GM18873 (cell line): ENCODE measurements around the gene RNF138.
"Not testable (repeated sequence)": the region's sequence is repeated elsewhere in the genome, so short reads cannot be mapped to it uniquely, and the experiment has no call there.

Experiments used
- ATAC-seq: cut with Tn5 transposase; IDR thresholded peaks from one replicate; pipeline ENCODE4 v1.9.1; 2021; ENCODE audit warnings: mild to moderate bottlenecking, moderate library complexity, moderate number of reproducible peaks; ENCODE audit not compliant: unreplicated experiment, low FRiP score

The RNF138 gene

DNA sequence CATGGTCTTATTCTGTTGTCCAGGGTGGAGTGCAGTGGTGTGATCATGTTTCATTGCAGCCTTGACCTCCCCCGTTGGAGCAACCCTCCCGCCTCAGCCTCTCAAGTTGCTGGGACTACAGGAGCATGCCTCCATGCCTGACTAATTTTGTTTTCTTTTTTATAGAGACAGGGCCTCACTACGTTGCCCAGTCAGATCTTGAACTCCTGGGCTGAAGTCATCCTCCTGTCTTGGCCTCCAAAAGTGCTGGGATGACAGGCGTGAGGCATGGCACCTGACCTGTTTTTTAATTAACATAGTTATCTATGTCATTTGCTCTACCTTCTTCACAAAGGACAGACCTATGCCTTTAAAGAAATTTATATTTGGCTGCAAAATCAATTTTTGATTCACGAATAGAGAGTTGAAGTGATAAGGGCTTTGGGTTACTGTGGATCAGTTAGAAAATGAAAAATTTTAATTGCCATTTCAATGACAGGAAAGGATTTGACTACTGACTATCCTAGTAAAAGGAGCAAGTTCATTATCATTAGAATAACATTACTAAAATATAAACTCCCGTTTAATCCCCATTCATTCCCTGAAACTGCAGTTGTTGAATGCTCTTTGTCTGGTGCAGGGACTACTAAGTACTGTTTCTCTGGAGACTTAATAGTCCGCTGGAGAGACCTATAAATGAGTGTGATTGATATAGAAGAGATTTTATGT lies 3.7 kb downstream of the RNF138 start:
- no peak for ATAC-seq

DNA sequence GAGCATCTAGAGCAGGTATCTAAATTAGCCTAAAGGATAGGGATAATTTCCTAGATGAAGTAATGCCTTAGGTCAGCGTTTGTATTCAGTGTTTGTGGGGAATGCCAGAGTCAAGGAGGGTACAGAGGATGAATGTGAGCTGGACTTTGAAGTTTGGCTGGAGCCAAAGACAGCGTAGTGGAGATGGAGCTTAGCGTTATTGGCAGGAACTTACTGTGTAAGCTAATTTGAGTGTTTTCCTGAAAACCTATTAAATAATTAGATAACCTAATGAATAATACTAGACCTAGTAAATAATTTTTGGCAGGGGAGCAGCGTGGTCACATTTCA lies 4.2 kb downstream of the RNF138 start:
- ATAC-seq = no peak

DNA sequence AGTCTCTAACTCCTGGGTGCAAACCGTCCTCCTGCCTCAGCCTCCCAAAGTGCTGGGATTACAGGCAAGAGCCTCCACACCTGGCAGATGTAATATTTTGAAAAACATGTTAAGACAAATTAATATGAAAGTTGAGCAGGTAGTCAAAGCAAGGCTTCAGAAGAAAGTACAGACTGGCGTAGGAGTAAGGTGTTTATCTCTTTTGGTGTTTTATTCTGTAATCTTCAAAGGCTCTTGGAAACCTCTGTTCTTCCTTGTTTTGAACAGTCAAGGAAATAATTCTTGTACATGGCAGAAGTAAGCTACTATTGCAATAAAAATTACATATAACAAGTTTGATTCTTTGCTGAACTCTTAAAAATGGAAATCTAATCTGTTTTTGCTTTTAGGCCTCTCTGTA lies 5.3 kb downstream of the RNF138 start:
- ATAC-seq = no peak

DNA sequence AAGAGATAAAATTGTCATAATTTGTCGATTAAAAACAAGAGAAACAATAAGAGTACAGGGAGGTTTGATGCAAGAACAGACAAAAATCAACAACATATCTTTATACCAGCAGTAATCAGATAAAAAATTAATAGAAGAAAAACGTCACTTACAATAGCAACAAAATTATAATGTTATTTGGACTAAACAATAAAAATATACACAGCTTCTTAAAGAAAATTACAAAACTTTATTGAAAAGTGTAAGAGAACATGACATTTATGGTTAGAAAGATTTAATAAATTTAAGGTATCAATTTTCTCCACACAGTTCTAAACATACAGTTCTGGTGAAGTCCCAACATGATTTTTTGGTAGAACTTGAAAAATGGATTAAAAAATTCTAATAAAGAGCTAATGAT lies 12.8 kb downstream of the RNF138 start:
- no peak for ATAC-seq

DNA sequence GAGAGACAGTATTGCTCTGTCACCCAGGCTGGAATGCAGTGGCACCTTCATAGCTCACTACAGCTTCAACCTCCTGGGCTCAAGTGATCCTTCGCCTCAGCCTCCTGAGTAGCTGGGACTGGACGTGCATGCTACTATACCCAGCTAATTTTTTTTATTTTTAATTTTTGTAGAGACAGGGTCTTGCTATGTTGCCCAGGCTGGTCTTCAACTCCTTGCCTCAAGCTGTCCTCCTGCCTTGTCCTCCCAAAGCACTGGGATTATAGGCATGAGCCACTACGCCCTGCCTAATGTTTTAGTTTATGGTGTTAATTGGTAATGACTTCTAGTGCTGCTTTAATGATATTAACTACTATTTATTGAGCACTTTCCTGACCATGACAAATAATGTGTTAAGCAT lies 18.3 kb downstream of the RNF138 start:
- no peak for ATAC-seq

DNA sequence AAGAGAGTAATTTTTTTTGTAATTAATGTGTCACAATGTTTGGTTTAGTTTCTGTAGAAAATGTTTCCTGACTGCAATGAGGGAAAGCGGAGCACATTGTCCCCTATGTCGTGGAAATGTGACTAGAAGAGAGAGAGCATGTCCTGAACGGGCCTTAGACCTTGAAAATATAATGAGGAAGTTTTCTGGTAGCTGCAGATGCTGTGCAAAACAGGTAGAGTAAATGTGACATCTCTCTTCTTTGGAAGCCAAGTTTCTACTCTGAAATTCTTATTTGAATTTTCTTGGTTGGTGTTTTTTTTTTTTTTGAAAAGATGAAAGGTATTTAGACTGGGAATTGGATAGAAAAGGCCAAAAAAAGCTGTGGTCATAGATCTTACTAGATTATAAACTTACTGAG lies 20.0 kb downstream of the RNF138 start:
- ATAC-seq = no peak

DNA sequence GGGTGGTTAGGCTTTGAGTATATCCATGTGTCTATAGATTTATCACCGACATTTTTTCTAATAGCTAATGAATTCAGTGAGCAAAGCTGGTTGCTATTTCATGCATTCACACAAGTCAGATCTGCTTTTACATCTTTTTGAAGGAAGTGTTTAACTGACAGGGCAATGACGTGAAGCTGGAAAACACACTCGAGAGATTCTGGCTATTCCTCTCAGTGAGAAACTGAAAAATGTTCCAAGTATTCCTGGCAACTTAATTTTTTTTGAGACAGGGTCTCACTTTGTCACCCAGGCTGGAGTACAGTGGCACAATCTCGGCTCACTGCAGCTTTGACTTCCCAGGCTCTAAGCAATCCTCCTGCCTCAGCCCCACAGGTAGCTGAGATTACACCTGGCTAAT lies 21.2 kb downstream of the RNF138 start:
- no peak for ATAC-seq

DNA sequence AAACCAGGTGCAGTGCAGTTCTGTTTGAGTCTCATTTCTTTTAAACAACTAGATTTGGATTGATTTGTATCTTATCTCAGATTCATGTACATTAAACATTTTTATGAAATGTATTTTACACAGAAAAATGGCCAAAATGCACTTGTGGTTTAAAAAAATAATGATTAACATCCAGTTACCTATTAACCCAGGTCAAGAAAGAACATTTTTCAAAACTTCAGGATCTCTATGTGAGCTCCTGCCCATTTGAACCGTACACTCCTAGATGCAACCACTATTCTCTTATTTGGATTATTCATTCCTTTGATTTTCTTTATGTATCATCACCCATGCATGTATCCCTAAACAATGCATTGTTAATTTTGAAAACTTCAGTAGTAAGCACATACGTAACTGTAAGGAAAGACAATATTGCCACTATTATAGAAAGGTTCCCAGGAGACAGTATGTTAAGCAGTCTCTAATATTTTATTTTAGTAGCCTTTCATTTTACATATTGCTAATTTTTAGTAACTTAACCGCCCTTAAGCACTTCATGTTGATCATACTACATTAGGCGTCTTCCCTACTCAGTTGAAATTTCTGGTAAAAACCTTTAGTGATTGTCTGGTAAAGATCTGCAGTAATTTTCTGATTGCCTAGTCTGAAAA lies 22.7 kb downstream of the RNF138 start:
- no peak for ATAC-seq

DNA sequence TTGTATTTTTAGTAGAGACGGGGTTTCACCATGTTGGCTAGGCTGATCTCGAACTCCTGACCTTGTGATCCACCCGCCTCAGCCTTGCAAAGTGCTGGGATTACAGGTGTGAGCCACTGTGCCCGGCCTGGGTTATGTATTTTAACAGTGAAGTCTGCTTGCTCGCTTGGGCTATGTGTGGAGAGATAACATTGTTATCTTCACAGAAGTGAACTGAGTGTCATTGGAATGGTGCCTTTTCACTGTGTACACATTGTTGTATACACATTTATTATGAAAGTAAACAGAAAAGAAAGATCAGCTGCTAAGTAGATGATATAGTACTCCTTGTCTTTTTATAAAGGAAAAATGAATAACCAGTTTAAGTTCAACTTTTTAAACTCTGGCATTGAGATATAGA lies 30.4 kb downstream of the RNF138 start:
- ATAC-seq = no peak

DNA sequence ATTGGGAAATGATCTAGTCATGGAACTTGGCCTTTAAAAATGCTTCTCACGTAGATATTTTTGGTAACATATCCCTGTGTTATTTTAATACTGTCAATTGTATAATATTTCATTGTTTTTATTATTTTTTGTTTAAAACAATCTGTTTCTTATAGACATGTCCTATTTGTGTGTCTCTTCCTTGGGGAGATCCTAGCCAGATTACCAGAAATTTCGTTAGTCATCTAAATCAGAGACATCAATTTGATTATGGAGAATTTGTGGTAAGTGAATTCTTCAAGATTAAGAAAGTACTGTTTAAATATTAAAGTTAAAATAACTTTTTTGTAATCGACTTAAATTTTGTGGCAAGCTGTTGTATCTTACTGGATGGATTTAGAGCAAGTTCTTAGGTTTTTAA lies 34.9 kb downstream of the RNF138 start:
- ATAC-seq = no peak

DNA sequence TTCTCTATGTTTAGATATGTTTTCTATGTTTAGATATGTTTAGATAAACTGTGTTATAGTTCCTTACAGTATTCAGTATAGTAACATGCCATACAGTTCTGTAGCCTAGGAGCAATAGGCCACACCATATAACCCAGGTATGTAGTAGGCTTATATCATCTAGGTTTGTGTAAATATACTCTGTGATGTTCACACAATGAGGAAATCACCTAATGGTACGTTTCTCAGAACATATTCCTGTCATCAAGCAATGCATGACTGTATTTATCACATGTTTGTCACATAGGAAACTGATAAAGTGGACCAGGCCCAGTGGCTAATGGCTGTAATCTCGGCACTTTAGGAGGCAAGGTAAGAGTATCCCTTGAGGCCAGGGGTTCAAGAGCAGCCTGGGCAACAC lies 44.0 kb downstream of the RNF138 start:
- no peak for ATAC-seq

DNA sequence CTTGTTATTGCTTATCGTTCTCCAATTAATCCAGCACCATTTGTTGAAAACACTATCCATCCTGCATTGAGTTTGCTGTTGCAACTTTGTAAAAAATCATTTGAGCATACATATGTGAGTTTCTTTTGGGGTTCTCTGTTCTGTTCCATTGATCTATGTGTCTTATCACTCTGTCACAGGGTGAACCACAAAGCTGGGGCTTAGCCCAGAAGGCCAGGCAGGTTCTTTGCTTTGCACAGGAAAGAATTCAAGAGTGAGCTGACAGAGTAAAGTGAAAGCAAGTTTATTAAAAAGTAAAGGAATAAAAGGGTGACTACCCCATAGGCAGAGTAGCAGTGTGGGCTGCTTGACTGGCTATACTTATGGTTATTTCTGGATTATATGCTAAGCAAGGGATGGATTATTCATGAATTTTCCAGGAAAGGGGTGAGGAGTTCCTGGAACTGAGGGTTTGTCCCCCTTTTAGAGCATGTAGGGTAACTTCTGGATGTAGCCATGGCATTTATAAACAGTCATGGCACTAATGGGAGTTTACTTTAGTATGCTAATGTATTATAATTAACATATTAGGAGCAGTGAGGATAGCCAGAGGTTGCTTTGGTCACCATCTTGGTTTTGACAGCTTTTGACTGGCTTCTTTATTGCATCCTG lies 46.8 kb downstream of the RNF138 start:
- ATAC-seq = no peak

DNA sequence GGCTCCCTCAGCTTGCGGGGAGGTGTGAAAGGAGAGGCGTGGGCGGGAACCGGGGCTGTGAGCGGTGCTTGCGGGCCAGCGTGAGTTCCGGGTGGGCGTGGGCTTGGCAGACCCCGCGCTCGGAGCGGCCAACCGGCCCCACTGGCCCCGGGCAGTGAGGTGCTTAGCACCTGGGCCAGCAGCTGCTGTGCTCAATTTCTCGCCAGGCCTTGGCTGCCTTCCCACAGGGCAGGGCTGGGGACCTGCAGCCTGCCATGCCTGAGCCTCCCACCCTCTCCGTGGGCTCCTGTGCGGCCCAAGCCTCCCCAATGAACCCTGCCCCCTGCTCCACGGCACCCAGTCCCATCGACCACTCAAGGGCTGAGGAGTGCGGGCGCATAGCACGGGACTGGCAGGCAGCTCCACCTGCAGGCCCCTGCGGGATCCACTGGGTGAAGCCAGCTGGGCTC lies 48.2 kb downstream of the RNF138 start:
- ATAC-seq = no peak

DNA sequence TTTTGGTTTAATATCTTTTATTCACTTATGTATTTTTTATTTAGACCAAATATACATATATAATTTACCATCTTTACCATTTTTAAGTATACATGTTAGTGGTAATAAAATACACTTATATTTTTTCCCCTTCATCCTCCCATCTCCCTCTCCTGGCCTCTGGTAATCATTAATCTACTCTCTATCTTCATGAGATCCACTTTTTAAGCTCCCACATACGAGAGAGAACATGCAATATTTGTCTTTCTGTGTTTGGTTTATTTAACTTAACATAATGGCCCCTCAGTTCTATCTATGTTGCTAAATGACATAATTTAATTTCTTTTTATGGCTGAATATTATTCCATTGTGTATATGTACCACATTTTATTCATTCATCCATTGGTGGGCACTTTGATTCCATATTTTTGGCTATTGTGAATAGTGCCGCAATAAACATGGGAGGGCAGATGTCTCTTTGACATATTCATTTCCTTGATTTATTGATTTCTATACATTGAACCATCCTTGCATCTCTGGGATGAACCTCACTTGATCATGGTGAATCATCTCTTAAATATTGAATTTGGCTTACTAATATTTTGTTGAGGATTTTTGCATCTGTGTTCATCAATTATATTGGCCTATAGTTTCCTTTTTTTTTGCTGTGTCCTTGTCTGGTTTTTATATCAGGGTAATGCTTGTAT lies 56.7 kb downstream of the RNF138 start:
- no peak for ATAC-seq

DNA sequence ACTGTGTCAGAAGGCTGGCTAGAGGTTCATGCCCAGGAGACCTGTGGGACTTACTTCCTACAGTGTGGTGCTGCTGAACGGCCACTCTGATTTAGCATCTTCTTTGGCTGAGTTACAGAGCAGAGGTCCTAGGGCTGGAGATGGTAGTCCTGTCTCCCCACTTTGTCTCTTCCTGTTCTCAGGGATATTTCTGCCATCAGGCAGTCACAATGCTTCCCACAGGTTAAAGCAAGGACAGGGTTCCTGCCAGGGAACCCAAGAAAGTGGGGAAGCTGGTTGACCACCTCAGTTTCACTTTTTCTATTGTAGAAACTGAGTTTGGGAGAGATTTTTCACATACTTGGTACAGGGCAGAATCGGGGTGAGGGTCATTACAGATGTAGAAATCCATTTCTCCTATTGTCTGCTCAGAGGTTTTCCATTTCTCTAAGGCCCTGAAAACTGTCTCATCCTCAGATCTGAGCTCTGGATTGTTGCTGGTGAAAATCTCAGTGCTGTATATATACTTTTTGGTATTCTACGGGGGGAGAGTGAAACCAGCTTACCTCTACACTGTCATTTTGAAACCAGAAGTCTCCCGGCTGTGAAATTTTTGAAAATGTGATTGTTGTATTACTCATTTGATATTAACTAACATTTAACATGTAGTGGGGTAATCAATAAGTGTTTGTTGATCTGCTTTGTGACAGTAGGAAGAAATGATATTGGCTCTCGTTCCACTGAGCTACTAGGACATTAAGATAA lies 61.2 kb downstream of the RNF138 start:
- ATAC-seq = peak; percentile 80

DNA sequence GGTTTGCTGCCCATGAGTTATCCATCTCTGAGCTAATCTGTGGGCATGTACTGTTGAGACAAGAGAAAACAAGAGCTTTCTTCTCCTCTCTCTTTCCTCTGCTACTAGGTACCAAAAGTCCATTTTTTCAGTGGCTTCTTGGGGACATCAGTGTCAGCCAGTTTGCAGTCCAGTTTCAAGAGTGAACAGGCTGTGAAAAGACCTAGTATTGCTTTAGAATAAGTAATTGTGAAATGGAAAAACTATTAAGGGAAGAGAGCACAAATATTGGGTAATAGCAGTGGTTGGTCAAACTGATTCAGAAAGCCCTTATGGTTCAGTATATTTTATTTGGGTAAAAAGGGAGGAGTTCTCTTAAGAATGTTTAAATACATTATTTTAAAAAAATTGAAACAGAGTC lies 65.2 kb downstream of the RNF138 start:
- no peak for ATAC-seq

DNA sequence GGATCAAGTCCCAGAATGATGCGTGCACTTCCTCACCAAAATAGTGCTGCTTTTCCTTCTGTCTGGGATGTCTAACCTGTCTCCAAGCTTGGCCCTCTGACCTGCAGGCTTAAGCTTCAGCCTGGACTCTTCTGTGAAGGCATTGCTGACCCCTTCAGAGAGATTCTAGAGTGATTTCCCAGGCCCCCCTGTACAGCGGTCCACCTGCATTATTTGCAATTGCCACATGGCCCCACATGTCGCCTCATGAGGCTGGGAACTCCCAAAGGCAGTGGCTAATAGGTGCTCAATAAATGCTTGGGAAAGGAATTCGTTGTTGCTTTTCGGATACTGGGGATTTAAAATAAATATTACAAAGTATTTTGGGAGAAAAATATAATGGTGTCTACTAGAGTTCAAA lies 65.9 kb downstream of the RNF138 start:
- ATAC-seq = no peak

DNA sequence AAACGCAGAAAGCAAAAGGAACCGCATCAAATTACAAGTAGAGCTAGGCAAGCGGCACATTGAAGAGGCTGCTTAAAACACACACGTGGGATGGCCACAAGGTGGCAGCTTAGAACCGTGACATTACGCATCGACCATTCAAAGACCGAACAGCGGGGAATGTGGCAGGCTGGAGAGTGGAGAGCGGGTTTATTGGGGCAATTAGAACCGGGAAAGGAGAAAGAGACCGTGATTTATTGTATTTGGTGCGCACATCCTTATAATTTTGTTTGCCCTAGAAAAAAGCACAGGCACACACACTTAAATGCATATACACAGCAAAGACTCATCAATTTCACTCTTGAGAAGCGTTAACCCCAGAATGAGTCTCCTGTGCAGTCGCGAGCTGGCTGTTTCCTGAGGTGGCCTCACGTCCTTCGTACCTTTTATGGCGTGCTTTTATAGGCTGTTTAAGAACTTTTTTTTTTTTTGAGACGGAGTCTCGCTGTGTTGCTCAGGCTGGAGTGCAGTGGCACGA lies 66.5 kb downstream of the RNF138 start:
- ATAC-seq = peak; percentile 85

DNA sequence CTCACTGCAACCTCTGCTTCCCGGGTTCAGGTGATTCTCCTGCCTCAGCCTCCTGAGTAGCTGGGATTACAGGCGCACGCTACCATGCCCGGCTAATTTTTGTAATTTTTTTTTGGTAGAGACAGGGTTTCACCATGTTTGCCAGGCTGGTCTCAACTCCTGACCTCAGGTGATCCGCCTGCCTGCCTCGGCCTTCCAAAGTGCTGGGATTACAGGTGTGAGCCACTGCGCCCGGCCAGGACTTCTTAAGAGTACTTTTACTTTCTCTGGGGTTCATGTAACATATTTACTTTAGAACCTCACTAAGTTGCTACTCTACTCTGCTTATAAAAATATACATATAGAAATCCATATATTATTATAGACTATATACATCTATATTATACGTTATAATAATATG lies 67.0 kb downstream of the RNF138 start:
- ATAC-seq = not testable (repeated sequence)

DNA sequence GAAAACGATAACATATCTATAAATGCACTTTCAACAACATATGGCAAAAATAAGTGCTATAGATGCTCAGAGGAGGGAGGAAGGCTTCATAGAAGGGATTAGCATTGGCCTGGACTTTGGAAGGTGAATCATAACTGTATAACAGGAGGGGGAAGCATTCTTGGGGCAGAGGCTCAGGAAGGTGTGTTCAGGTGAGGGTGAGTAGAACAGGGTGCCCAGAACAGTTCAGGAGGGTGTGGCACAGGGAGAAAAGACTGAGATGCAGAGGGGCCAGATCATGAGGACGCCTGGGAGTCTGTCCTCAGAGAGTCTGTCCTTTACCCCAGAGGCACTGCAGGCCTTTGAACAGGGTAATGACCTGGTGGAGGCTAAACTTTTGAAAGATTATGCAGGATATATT lies 68.9 kb downstream of the RNF138 start:
- ATAC-seq = no peak
